GM10266 (cell line): Measurements from ENCODE around the gene SAV1.

Source experiments
- DNase-seq: peaks from one replicate; pipeline ENCODE4 v3.0.0; 2012; ENCODE audit errors: extremely low spot score
- CTCF ChIP-seq: IDR thresholded peaks from 2 replicates; pipeline ENCODE4 v1.5.1; 2012; ENCODE audit warnings: mild to moderate bottlenecking, low read depth; ENCODE audit not compliant: control insufficient read depth, insufficient read depth; ENCODE audit errors: missing control alignments

Gene SAV1

GRCh38 chr14:50607181-50607580, 60.9 kb downstream of the SAV1 start:
- peak; percentile 6 for DNase-seq
- TF ChIP-seq CTCF: no peak

- DNase-seq: no peak
- TF ChIP-seq CTCF: no peak
Measured at GRCh38 chr14:50606468-50606867, 61.6 kb downstream of the SAV1 start.

- no peak for DNase-seq
- TF ChIP-seq CTCF: no peak
Measured at GRCh38 chr14:50605766-50606165, 62.3 kb downstream of the SAV1 start.

- no peak for TF ChIP-seq CTCF
- no peak for DNase-seq
Measured at GRCh38 chr14:50603565-50603964, 64.5 kb downstream of the SAV1 start.

- DNase-seq: no peak
- TF ChIP-seq CTCF: no peak
Measured at GRCh38 chr14:50602035-50602434, 66.1 kb downstream of the SAV1 start.

GRCh38 chr14:50601394-50601793, 66.7 kb downstream of the SAV1 start:
- DNase-seq: no peak
- TF ChIP-seq CTCF: no peak

- TF ChIP-seq CTCF: no peak
- DNase-seq: no peak
Measured at GRCh38 chr14:50600849-50601248, 67.3 kb downstream of the SAV1 start.
